GM21381 (cell line): ENCODE measurements around the gene CAPN2.

Source experiments
- ATAC-seq: cut with Tn5 transposase; IDR thresholded peaks from one replicate; pipeline ENCODE4 v1.9.1; 2021; ENCODE audit warnings: mild to moderate bottlenecking, moderate library complexity; ENCODE audit not compliant: unreplicated experiment

CAPN2 gene

DNA sequence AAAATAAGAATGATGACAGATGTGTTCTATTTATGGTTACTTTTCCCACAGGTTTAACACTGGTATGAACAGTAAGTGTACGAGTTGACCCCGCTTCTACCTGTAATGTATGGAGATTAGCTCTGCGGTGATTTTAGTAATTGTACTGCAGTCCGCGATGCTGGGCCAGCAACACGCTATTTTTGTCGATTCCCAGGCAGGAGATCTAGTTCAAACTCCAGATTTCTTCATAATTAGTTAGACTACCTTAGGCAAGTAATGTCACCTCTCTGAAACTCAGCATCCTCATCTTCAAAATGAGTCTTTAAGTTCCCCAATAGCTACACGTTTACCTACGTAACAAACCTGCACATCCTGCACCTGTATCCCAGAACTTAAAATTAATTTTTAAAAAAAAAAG, 111.9 kb downstream of the CAPN2 start:
- ATAC-seq, result no peak

DNA sequence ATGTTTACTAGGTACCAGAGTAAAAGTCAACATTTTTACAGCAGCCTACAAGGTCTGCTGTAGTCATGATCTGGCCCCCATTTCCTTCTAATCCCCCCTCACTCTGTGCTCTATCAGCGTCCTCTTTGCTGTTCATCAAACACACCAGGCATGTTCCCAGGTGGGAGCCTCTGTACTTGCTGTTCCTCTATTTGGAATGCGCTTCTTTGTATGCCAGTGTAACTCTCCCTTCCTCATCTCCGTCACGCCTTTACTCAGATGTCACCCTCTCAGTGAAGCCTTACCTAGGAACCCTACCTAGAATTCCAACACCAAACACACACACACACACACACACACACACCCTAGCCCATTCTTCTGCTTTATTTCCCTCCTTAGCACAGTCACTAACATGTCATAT, 112.4 kb downstream of the CAPN2 start:
- no peak for ATAC-seq
